H9 (cell line): ENCODE results near the gene THBS4. TPM values are rescaled to one million over a fixed set of nuclear protein-coding genes. Genes with fewer than 3 reads are reported as not detected.

Source experiments
- DNase-seq: peaks from one replicate; pipeline ENCODE4 v3.0.0-alpha.2; 2017
- H2AFZ ChIP-seq: one replicate; pipeline ENCODE4 v1.6.1; 2013; ENCODE audit warnings: mild to moderate bottlenecking, low read length, control low read depth, moderate library complexity
- H2AK5ac ChIP-seq: 2 replicates; pipeline ENCODE4 v1.6.1; 2013; ENCODE audit warnings: low read length, control low read depth, mixed read lengths; ENCODE audit not compliant: insufficient read length
- H2BK120ac ChIP-seq: one replicate; pipeline ENCODE4 v1.6.1; 2013; ENCODE audit warnings: low read depth, mild to moderate bottlenecking, low read length, control low read depth, inconsistent platforms; ENCODE audit not compliant: poor library complexity, severe bottlenecking
- H2BK12ac ChIP-seq: 2 replicates; pipeline ENCODE4 v1.6.1; 2013; ENCODE audit warnings: low read length, control low read depth, mixed read lengths, low read depth; ENCODE audit not compliant: insufficient read length
- H2BK15ac ChIP-seq: 2 replicates; pipeline ENCODE4 v1.6.1; 2013; ENCODE audit warnings: low read depth, low read length, control low read depth
- H2BK20ac ChIP-seq: one replicate; pipeline ENCODE4 v1.6.1; 2013; ENCODE audit warnings: low read depth, mild to moderate bottlenecking, low read length, control low read depth, inconsistent platforms; ENCODE audit not compliant: poor library complexity, severe bottlenecking
- H2BK5ac ChIP-seq: 2 replicates; pipeline ENCODE4 v1.6.1; 2013; ENCODE audit warnings: low read length, control low read depth, mixed read lengths; ENCODE audit not compliant: insufficient read length
- H3K14ac ChIP-seq: 2 replicates; pipeline ENCODE4 v1.6.1; 2013; ENCODE audit warnings: low read length, control low read depth; ENCODE audit not compliant: insufficient read depth
- H3K18ac ChIP-seq: 2 replicates; pipeline ENCODE4 v1.6.1; 2013; ENCODE audit warnings: low read depth, mild to moderate bottlenecking, mixed read lengths, low read length, control low read depth; ENCODE audit not compliant: insufficient read length
- H3K23ac ChIP-seq: 2 replicates; pipeline ENCODE4 v1.6.1; 2013; ENCODE audit warnings: low read length, control low read depth, mixed read lengths, low read depth; ENCODE audit not compliant: insufficient read length
- H3K23me2 ChIP-seq: 2 replicates; pipeline ENCODE4 v1.6.1; 2013; ENCODE audit warnings: low read depth, mild to moderate bottlenecking, mixed read lengths, low read length, control low read depth; ENCODE audit not compliant: insufficient read length, poor library complexity, severe bottlenecking
- H3K27ac ChIP-seq: 2 replicates; pipeline ENCODE4 v1.5.1; 2013; ENCODE audit warnings: low read length, control low read depth, mixed read lengths, low read depth; ENCODE audit not compliant: insufficient read length
- H3K27me3 ChIP-seq: 2 replicates; pipeline ENCODE4 v1.6.1; 2013; ENCODE audit warnings: low read length, control low read depth, inconsistent platforms; ENCODE audit not compliant: insufficient read depth
- H3K4ac ChIP-seq: 2 replicates; pipeline ENCODE4 v1.6.1; 2013; ENCODE audit warnings: low read depth, mild to moderate bottlenecking, control low read depth, inconsistent platforms, low read length, moderate library complexity
- H3K4me1 ChIP-seq: 2 replicates; pipeline ENCODE4 v1.6.1; 2013; ENCODE audit warnings: low read length, control low read depth, inconsistent platforms; ENCODE audit not compliant: insufficient read depth
- H3K4me2 ChIP-seq: 2 replicates; pipeline ENCODE4 v1.6.1; 2013; ENCODE audit warnings: low read length, control low read depth, mixed read lengths; ENCODE audit not compliant: insufficient read length, insufficient read depth
- H3K56ac ChIP-seq: 2 replicates; pipeline ENCODE4 v1.6.1; 2013; ENCODE audit warnings: low read depth, mild to moderate bottlenecking, mixed read lengths, low read length, control low read depth; ENCODE audit not compliant: insufficient read length
- H3K79me1 ChIP-seq: 2 replicates; pipeline ENCODE4 v1.6.1; 2013; ENCODE audit warnings: low read depth, mild to moderate bottlenecking, moderate library complexity, low read length, control low read depth, inconsistent platforms; ENCODE audit not compliant: insufficient read depth, poor library complexity, severe bottlenecking
- H3K79me2 ChIP-seq: 2 replicates; pipeline ENCODE4 v1.6.1; 2013; ENCODE audit warnings: low read length, control low read depth, inconsistent platforms; ENCODE audit not compliant: insufficient read depth
- H3K9ac ChIP-seq: 2 replicates; pipeline ENCODE4 v1.6.1; 2013; ENCODE audit warnings: low read length, control low read depth, mixed read lengths; ENCODE audit not compliant: insufficient read length; ENCODE audit errors: extremely low read depth
- H3K9me3 ChIP-seq: one replicate; pipeline ENCODE4 v1.6.1; 2013; ENCODE audit warnings: low read depth, low read length, inconsistent platforms; ENCODE audit not compliant: control insufficient read depth
- H3T11ph ChIP-seq: one replicate; pipeline ENCODE4 v1.6.1; 2013; ENCODE audit warnings: mild to moderate bottlenecking, low read length, control low read depth, inconsistent platforms
- H4K20me1 ChIP-seq: one replicate; pipeline ENCODE4 v1.6.1; 2013; ENCODE audit not compliant: control insufficient read depth, insufficient read length, insufficient read depth
- H4K5ac ChIP-seq: 2 replicates; pipeline ENCODE4 v1.6.1; 2013; ENCODE audit warnings: low read depth, mild to moderate bottlenecking, mixed read lengths, low read length, control low read depth; ENCODE audit not compliant: insufficient read length
- H4K8ac ChIP-seq: replicated peaks from 2 replicates; pipeline ENCODE4 v1.6.1; 2013; ENCODE audit warnings: low read length, control low read depth, mixed read lengths, low read depth; ENCODE audit not compliant: insufficient read length
- H4K91ac ChIP-seq: 2 replicates; pipeline ENCODE4 v1.6.1; 2013; ENCODE audit warnings: low read depth, mild to moderate bottlenecking, moderate library complexity, mixed read lengths, low read length, control low read depth; ENCODE audit not compliant: insufficient read length
- H3K27ac Mint-ChIP-seq, 3 experiments: 2 replicates in 2 of 3; 3 replicates in 1 of 3; pipeline ENCODE4 v1.8.0; 2020 to 2021; ENCODE audit warnings: mixed read lengths in 3 of 3, mild to moderate bottlenecking in 1 of 3, moderate library complexity in 1 of 3
- H3K27me3 Mint-ChIP-seq: 2 replicates; pipeline ENCODE4 v1.8.0; 2021; ENCODE audit warnings: low read depth, mild to moderate bottlenecking, moderate library complexity, mixed read lengths
- H3K36me3 Mint-ChIP-seq, 3 experiments: 2 replicates in 2 of 3; 3 replicates in 1 of 3; pipeline ENCODE4 v1.8.0; 2020 to 2021; ENCODE audit warnings: low read depth in 3 of 3, mixed read lengths in 3 of 3; ENCODE audit not compliant: insufficient read depth in 1 of 3
- H3K4me1 Mint-ChIP-seq, 2 experiments: 2 replicates each; pipeline ENCODE4 v1.8.0; 2020; ENCODE audit warnings: mixed read lengths in 2 of 2
- H3K4me3 Mint-ChIP-seq, 2 experiments: 2 replicates in 1 of 2; 3 replicates in 1 of 2; pipeline ENCODE4 v1.8.0; 2020 to 2021; ENCODE audit warnings: mild to moderate bottlenecking in 2 of 2, mixed read lengths in 2 of 2, moderate library complexity in 1 of 2
- H3K9me3 Mint-ChIP-seq, 2 experiments: 2 replicates in 1 of 2; 3 replicates in 1 of 2; pipeline ENCODE4 v1.8.0; 2020; ENCODE audit warnings: mild to moderate bottlenecking in 2 of 2, mixed read lengths in 2 of 2, moderate library complexity in 1 of 2
- WGBS: extraction: QIAGEN DNeasy Blood & Tissue Kit; methylation state at CpG from one replicate; pipeline ENCODE4 v1.1.7; 2013; ENCODE audit warnings: missing lambda C conversion rate, low lambda C conversion rate, mixed read lengths; ENCODE audit not compliant: insufficient read length; ENCODE audit errors: extremely low coverage; 5-methylcytosine and 5-hydroxymethylcytosine counted together
- total RNA-seq: library from RNA; stranded (reverse); gene quantifications from 2 replicates; pipeline ENCODE4 v1.2.1, GENCODE V29; 2021
- TF ChIP-seq, protein P1 (sequence below): fragments of 200-600 bp; sonication (generic); conservative IDR thresholded peaks from 3 replicates; pipeline ENCODE4 v1.8.0; 2021; ENCODE audit warnings: antibody characterized with exemption, mild to moderate bottlenecking

THBS4 gene
- total RNA-seq, 1 experiment from 2014 or later: 19.0 TPM

DNA sequence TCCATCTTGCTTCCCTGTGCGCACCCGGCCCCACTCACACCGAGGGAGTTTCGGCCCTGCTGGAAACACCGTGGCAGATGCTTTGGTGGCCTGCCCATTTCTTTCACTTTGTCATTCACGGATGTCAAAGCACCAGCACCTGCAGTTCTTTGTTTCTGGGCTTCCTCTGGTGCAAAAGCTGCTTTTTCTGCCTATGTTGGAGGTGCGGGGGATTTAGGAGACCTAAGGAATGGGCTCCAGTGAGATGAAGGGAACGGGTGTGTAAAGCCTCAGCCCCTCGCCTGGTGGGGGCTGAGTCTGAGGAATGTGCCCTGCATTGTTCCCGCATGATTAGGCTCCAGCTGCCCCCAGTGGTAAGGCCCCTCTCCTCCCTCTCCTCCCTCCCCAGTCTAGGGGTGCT is 62.3 kb downstream of the THBS4 start:
- peaks cover 8% of the 10 kb centered on the region for H3K4me1 ChIP-seq
- no peak overlapping the region for H3K14ac ChIP-seq
- no peak overlapping the region for H3K4me2 ChIP-seq
- Mint-ChIP-seq H3K4me1 (peaks cover 32 to 34% of the 10 kb centered on the region in 2 experiments), H3K36me3 (peaks cover 0 to 2% (median 0%) of the 10 kb centered on the region in 3 experiments; a peak in 4 of 7 replicates), H3K27me3 (no peaks in the 10 kb centered on the region; the same call in 1 of the 2 replicates), H3K9me3 (no peaks in the 10 kb centered on the region; a peak in 2 of 5 replicates), H3K4me3 (peak overlapping the region in 1 of 2 experiments; percentile 28; a peak in 1 of 5 replicates), H3K27ac (peak overlapping the region; percentile 58 to 96 (median 83))
- TF ChIP-seq, protein P1, sequence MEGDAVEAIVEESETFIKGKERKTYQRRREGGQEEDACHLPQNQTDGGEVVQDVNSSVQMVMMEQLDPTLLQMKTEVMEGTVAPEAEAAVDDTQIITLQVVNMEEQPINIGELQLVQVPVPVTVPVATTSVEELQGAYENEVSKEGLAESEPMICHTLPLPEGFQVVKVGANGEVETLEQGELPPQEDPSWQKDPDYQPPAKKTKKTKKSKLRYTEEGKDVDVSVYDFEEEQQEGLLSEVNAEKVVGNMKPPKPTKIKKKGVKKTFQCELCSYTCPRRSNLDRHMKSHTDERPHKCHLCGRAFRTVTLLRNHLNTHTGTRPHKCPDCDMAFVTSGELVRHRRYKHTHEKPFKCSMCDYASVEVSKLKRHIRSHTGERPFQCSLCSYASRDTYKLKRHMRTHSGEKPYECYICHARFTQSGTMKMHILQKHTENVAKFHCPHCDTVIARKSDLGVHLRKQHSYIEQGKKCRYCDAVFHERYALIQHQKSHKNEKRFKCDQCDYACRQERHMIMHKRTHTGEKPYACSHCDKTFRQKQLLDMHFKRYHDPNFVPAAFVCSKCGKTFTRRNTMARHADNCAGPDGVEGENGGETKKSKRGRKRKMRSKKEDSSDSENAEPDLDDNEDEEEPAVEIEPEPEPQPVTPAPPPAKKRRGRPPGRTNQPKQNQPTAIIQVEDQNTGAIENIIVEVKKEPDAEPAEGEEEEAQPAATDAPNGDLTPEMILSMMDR: no peak
- H3K9me3 ChIP-seq: no peaks in the 10 kb centered on the region
- no peak overlapping the region for H3K9ac ChIP-seq
- no peaks in the 10 kb centered on the region for H3K23me2 ChIP-seq
- H2BK20ac ChIP-seq: no peak overlapping the region
- H4K20me1 ChIP-seq: no peaks in the 10 kb centered on the region
- H3K27me3 ChIP-seq: no peaks in the 10 kb centered on the region
- no peak overlapping the region for H2AFZ ChIP-seq
- no peak overlapping the region for H2AK5ac ChIP-seq
- no peak overlapping the region for H2BK120ac ChIP-seq
- no peak overlapping the region for H4K8ac ChIP-seq
- no peak overlapping the region for H3K23ac ChIP-seq
- H3K79me2 ChIP-seq: no peaks in the 10 kb centered on the region
- peak; percentile 48 for DNase-seq
- H3K27ac ChIP-seq: peak overlapping the region; percentile 5
- H4K91ac ChIP-seq: no peak overlapping the region
- no peak overlapping the region for H4K5ac ChIP-seq
- no peak overlapping the region for H2BK5ac ChIP-seq
- no CpG with 5 or more reads among the region's 10 CpGs for WGBS
- no peak overlapping the region for H2BK12ac ChIP-seq
- no peak overlapping the region for H3T11ph ChIP-seq
- H3K79me1 ChIP-seq: no peaks in the 10 kb centered on the region
- peak overlapping the region; percentile 58 for H3K18ac ChIP-seq
- H3K4ac ChIP-seq: no peak overlapping the region
- no peak overlapping the region for H3K56ac ChIP-seq
- no peak overlapping the region for H2BK15ac ChIP-seq
